Uterus (tissue), 2 donors: ENCODE data around the gene ACVRL1.

ENCODE experiments used
- CTCF ChIP-seq, 4 experiments: fragments of 200-600 bp in 2 of 4; fragments of 450-650 bp in 2 of 4; sonication (generic) in 2 of 4; IDR thresholded peaks; one replicate each; pipeline ENCODE4 v1.5.1; 2016 to 2019; ENCODE audit warnings: antibody characterized with exemption in 4 of 4, mild to moderate bottlenecking in 2 of 4, moderate library complexity in 1 of 4
- POLR2A ChIP-seq, 2 donors: fragments of 450-650 bp; IDR thresholded peaks; one replicate each; pipeline ENCODE4 v1.6.1; 2016; ENCODE audit warnings: antibody characterized with exemption in 2 of 2, mild to moderate bottlenecking in 1 of 2, moderate library complexity in 1 of 2

GRCh38 chr12:51893786-51894185 is 13.5 kb upstream of the ACVRL1 start:
- TF ChIP-seq CTCF (IDR thresholded peaks at IDR 0.05), result no peak
- no peak for TF ChIP-seq POLR2A (IDR thresholded peaks at IDR 0.05)
